VCaP (cell line): ENCODE results near the gene SEMA4G.
"Not testable (repeated sequence)": the region's sequence is repeated elsewhere in the genome, so short reads cannot be mapped to it uniquely, and the experiment has no call there.

Experiments used
- H3K27ac ChIP-seq: fragments of 450-650 bp; 2 replicates; pipeline ENCODE4 v1.5.1; 2017
- TF ChIP-seq, protein P1 (sequence below): fragments of 450-650 bp; conservative IDR thresholded peaks from 2 replicates; pipeline ENCODE4 v1.5.1; 2017; ENCODE audit warnings: mild to moderate bottlenecking, moderate library complexity

Gene SEMA4G

DNA sequence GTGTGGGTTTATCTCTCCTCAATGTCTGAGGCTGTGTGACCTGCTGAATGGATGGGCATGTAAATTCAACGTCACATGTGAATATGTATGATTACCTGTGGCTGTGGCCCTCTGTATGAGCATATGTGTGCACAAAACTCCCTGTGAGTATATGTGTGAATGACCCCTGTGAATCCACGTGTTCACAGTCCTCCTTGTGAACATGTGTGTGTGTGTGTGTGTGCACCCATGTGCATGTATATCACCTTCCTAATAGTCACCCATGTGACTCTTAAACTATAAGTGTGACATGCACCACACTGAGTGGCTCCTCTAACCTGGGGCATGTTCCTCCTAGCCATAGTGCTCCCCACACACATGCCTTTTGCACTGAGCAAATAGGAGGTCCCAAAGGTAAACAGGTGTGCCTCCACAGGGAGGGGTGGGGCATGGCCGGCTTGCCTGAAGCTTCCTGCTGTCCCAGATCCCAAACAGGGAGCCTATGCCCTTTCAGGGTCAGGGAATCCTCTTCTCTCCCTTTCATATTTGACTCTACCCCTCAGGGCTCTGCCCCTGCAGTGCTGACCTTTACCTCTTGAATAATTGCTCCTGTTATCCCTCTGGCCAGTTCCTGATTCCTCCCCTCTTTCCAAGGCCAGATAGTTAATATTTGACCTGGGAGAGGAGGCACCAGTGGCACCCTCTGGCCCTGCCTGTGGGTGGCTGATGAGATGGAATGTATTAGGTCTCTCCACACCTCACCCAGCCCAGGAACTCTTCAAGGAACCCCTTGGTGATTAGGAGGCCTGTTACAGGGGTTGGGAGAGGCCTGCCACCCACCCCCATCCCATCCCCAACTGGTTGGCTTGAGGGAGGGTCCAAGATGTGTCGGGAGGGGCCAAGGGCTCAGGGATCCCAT is 1.9 kb downstream of the SEMA4G start:
- no peak overlapping the region for H3K27ac ChIP-seq
- TF ChIP-seq, protein P1, sequence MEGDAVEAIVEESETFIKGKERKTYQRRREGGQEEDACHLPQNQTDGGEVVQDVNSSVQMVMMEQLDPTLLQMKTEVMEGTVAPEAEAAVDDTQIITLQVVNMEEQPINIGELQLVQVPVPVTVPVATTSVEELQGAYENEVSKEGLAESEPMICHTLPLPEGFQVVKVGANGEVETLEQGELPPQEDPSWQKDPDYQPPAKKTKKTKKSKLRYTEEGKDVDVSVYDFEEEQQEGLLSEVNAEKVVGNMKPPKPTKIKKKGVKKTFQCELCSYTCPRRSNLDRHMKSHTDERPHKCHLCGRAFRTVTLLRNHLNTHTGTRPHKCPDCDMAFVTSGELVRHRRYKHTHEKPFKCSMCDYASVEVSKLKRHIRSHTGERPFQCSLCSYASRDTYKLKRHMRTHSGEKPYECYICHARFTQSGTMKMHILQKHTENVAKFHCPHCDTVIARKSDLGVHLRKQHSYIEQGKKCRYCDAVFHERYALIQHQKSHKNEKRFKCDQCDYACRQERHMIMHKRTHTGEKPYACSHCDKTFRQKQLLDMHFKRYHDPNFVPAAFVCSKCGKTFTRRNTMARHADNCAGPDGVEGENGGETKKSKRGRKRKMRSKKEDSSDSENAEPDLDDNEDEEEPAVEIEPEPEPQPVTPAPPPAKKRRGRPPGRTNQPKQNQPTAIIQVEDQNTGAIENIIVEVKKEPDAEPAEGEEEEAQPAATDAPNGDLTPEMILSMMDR = no peak

DNA sequence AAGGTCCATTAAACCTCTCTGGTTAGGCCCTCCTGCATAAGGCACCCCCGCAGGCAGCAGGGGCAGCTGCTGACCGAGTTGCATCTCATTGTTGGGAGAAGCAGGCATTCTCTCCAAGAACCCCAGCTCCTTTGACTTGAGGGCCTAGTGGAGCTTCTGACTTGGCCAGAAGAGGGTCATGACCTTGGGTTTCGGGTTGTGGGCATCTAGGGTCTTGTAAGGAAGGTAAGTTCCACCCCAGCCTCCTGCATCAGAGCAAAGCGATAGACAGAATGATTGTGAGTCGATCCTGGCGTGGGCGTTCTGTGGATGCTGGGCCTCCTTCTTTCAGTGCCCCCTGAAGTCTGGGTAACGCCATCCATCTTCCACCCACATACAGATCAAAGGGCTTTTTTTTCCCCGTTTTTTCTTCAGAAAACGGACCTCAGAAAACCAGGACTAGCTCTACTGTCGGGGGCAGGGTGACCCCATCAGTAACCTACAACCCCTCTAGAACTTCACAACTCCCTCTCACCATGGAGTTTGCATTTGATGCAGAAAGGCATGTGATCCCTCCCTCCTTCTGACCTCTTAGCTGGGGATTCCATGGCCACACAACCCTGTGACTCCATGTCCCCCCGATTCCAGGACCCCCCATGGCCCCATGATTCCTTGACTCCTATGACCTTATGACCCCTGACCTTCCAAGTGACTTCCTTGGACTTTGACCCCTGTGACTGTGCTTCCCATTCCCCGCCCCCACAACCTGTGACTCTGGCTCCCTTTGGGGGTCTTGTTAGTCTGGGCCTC is 3.0 kb downstream of the SEMA4G start:
- no peak overlapping the region for H3K27ac ChIP-seq
- TF ChIP-seq, protein P1 = no peak

DNA sequence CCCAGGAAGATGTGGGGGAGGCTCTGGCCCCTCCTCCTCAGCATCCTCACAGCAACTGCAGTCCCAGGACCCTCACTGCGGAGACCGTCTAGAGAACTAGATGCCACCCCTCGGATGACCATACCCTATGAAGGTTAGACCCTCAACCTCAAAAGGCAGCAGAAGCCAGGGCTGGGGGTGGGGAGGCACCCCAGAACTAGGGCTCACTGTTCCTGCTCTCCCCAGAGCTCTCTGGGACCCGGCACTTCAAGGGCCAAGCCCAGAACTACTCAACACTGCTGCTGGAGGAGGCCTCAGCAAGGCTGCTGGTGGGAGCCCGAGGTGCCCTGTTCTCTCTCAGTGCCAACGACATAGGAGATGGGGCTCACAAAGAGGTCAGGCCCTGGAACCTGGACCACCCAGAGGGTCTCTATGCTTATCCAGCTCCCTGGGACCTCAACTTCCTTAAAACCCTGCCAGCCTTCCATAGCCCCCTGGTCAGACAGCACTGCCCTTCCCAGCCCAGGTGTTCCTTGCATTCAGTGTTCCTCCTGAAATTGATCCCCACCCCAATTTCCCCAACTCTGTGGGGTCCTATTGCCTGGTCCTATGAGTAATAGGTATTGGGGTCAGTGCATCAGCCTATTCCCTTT is 3.7 kb downstream of the SEMA4G start:
- no peak overlapping the region for H3K27ac ChIP-seq
- TF ChIP-seq, protein P1 = no peak

DNA sequence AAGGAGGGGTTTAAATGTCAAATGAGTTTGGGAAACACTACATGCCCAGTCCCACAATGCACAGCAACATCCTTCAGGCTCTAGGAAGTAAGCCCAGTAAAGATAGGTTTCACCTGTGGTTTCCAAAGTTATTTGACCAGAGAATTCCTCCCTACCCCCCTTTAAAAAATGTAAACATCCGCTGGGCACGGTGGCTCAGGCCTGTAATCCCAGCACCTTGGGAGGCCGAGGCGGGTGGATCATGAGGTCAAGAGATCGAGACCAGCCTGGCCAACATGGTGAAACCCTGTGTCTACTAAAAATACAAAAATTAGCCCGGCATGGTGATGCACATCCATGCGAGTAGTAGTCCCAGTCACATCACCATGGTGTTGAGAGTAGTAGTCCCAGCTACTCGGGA is 6.1 kb downstream of the SEMA4G start:
- H3K27ac ChIP-seq = not testable (repeated sequence)

DNA sequence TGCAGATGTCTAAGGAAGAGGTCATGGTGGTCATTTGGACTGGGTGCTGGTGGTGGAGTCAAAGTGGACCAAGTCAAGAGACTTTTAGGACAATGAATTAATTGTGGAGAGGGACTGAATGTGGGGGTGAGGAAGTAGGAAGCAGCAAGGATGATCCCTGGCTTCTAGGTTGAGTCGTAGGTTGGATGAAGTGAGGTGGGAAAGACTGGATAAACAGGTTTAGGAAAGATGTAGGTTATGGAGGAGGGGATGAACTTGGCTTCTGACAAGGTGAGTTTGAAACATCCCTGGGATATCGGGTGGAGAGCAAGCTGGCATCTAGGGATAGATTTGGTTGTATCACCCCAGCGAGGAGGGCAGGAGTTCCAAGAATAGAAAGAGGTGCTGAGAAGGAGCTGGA is 7.6 kb downstream of the SEMA4G start:
- no peak overlapping the region for H3K27ac ChIP-seq
- TF ChIP-seq, protein P1 = no peak

DNA sequence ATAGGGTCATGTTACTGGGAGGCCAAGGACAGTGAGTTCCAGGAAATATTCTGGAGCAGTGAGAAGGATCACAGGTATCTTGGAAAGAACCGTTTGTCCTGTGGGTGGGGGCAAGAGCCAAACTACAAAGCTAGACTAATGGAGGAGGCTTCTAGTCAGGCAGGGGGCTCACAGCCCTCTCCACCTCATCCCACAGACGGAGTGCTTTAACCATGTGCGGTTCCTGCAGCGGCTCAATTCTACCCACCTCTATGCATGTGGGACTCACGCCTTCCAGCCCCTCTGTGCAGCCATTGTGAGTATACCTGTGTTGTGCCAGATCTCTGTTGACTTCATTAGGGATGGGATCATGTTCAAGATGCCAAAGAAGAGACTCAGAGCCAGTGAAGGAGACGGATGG is 8.1 kb downstream of the SEMA4G start:
- H3K27ac ChIP-seq = no peak overlapping the region
- TF ChIP-seq, protein P1 = no peak

DNA sequence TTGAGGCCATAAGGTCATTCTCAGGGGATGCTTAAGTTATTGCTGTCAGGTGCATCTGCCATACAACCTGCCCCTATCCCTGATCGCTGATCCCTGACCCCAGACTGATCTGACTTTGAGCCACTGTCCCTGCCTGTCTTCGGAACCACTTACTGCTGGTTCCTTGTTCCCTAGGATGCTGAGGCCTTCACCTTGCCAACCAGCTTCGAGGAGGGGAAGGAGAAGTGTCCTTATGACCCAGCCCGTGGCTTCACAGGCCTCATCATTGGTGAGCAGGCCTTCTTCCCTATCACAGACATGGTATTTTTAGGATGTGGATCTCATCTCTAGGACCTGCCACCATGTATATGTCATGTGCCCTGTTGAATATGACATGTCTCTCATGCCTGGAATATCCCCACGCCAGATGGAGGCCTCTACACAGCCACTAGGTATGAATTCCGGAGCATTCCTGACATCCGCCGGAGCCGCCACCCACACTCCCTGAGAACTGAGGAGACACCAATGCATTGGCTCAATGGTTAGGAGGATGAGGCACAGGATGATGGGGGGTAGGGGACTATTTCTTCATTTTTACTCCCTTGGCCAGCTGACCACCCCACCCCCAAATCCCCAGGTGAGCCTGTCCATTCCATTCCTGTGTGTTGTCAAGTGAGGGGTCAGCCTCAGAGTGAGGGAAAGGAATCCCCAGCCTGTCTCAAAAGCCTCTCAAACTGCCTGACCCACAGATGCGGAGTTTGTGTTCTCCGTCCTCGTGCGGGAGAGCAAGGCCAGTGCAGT is 9.0 kb downstream of the SEMA4G start:
- H3K27ac ChIP-seq = no peak overlapping the region
- TF ChIP-seq, protein P1 = no peak
